ENCODE data around the gene TIMM23B. TPM values are rescaled to one million over a fixed set of nuclear protein-coding genes. Genes with fewer than 3 reads are reported as not detected.
"Not testable (repeated sequence)": the region's sequence is repeated elsewhere in the genome, so short reads cannot be mapped to it uniquely, and the experiment has no call there.

The TIMM23B gene
- total RNA-seq, 1 donor from 2014 or later, result 34.1 TPM

GRCh38 chr10:49977756-49978155, 35.9 kb downstream of the TIMM23B start:
- not testable (repeated sequence) for DNase-seq (ENCODE audit: low spot score)

- not testable (repeated sequence) for DNase-seq (ENCODE audit: low spot score)
Observed at GRCh38 chr10:49987207-49987606, 45.4 kb downstream of the TIMM23B start.

GRCh38 chr10:49988376-49988775, 46.5 kb downstream of the TIMM23B start, which contains the start of gene AGAP6:
Gene AGAP6, plus strand, starts transcription at chr10:49988406. Its CDS starts 310 bp downstream, at chr10:49988716.
- DNase-seq (ENCODE audit: low spot score), result not testable (repeated sequence)

DNA sequence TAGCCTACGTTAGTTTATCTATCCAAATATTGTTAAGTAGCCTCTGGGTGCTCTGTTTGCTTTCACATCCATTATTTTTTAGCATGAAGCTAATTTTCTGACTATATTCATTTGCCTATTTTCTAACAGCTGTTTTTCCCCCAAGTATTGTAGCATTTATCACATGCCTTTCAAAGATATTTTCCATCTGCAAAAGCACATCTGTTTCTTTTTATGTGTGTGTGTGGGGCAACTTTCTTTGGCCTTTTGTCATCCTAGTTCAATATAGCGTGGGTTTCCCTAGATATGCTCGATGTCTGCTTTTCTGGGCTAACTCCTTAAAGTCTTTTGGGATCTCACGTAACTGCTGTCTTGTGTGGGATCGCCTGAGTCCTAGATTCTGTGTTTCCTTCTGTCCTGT, 53.5 kb downstream of the TIMM23B start:
- not testable (repeated sequence) for DNase-seq (ENCODE audit: low spot score)

DNA sequence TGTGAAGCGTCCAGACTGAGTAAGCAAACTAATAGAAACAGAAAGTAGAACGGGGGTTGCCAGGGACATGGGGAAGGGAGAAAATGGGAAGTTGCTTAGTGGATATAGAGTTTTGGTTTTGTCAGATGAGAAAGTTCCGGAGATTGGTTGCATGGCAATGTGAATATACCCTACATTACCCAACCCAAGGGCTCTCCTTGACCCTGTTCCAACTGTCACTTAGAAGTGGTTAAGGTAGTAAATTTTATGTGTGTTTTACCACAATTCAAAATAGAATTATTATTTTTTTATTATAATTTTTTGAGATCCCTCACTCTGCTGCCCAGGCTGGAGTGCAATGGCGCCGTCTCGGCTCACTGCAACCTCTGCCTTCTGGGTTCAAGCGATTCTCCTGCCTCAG, 72.2 kb downstream of the TIMM23B start:
- DNase-seq (ENCODE audit: low spot score), result not testable (repeated sequence)

GRCh38 chr10:50015596-50016220, 73.9 kb downstream of the TIMM23B start:
- DNase-seq (ENCODE audit: low spot score), result not testable (repeated sequence)

DNA sequence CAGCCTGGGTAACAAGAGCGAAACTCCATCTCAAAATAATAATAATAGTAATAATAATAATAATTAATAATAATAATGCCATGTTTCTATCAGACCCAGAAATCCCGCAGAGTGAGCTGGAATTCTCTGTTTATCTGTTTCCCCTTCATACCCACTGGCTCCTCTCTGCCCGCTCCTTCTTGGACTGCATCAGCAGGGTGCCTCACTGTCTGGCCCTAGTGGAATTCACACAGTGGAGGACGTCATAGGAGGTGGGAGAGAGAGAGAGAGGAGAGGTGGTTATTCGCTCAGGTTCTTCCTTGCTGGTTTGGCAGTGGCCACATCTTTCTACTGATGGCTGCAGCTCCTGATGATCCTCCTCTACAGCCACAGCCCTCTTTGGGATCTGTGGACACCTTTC, 75.1 kb downstream of the TIMM23B start:
- DNase-seq (ENCODE audit: low spot score), result not testable (repeated sequence)

DNA sequence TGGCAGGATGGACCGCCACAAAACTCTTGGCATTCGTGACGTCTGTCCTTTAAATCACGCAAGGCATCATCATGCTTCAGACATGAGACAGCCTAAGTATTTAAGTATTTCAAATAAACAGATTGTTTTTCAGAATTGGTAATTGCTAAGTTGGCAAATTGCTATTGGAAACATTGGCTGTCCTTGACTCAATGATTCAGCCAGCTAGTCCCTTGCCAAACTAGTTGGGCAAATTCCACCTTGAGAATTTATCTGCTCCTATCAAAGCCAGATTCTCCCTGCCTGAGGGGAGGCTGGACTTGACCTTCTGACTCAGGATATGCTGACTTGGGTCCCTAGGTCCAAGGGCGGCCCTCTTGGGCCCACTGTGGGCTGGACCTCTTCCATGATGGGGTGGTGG, 75.8 kb downstream of the TIMM23B start:
- DNase-seq (ENCODE audit: low spot score), result not testable (repeated sequence)

GRCh38 chr10:50019279-50019678, 77.4 kb downstream of the TIMM23B start:
- DNase-seq (ENCODE audit: low spot score), result not testable (repeated sequence)

- DNase-seq (ENCODE audit: low spot score), result not testable (repeated sequence)
Observed at GRCh38 chr10:50020451-50021024, 78.7 kb downstream of the TIMM23B start.

- no peak for DNase-seq (ENCODE audit: low spot score)
Observed at GRCh38 chr10:50021646-50022045, 79.8 kb downstream of the TIMM23B start.

Other genes with a start within 250 kb of the TIMM23B start
- gene OGDHL, start 179.7 kb upstream of the TIMM23B start, total RNA-seq, result 6.0 TPM
- gene PARG, start within 50 bp of the TIMM23B start, total RNA-seq, result 38.9 TPM
- 27.7 TPM for gene AGAP6, start 46.4 kb downstream of the TIMM23B start, total RNA-seq
- gene WASHC2A, start 125.9 kb downstream of the TIMM23B start, total RNA-seq, result 37.8 TPM